Middle frontal gyrus (tissue), 1 donor: ENCODE measurements around the gene CATSPERZ.

Experiments
- DNase-seq: peaks from one replicate; pipeline ENCODE4 v3.0.0-alpha.2; 2015; ENCODE audit warnings: low spot score; ENCODE audit errors: extremely low spot score

The CATSPERZ gene

DNA sequence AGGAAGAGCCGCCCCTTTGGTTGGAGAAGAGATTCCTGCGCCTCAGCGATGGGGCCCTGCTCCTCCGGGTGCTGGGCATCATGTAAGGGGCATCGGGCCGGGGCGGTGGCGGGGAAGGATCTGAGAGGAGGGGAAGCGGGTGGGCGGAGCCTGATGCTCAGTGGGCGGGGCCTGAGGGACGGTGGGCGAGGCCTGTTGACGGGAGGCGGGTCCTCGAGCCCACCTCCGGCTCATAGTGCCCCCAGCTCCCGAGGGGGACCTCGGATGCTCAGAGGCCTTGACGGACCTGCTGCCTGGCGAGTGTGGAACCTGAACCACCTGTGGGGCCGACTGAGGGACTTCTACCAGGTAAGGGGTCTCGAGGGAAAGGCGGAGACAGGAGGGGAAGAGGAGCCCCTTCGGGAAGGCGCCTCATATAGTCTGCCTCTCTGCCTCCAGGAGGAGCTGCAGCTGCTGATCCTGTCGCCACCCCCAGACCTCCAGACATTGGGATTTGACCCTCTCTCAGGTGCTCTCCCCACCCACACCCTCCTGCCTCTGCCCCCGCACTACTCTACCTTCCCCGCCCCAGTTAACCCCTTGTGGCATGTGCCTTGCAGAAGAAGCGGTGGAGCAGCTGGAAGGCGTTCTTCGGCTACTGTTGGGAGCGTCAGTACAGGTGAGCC lies 40.6 kb downstream of the CATSPERZ start:
- no peak for DNase-seq

DNA sequence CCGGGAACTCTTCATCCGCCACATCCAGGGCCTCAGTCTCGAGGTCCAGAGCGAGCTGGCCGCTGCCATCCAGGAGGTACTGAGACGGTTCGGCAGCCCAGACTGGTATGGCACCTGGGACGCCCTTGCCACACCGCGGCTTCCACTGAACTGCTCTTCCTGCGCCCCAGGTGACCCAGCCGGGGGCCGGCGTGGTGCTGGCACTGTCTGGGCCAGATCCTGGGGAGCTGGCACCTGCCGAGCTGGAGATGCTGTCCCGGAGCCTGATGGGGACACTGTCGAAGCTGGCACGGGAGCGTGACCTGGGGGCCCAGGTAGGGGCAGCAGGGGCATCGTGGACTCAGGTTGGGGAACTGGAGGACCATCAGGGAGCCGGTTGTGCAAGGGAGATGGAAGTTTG lies 41.3 kb downstream of the CATSPERZ start:
- no peak for DNase-seq

DNA sequence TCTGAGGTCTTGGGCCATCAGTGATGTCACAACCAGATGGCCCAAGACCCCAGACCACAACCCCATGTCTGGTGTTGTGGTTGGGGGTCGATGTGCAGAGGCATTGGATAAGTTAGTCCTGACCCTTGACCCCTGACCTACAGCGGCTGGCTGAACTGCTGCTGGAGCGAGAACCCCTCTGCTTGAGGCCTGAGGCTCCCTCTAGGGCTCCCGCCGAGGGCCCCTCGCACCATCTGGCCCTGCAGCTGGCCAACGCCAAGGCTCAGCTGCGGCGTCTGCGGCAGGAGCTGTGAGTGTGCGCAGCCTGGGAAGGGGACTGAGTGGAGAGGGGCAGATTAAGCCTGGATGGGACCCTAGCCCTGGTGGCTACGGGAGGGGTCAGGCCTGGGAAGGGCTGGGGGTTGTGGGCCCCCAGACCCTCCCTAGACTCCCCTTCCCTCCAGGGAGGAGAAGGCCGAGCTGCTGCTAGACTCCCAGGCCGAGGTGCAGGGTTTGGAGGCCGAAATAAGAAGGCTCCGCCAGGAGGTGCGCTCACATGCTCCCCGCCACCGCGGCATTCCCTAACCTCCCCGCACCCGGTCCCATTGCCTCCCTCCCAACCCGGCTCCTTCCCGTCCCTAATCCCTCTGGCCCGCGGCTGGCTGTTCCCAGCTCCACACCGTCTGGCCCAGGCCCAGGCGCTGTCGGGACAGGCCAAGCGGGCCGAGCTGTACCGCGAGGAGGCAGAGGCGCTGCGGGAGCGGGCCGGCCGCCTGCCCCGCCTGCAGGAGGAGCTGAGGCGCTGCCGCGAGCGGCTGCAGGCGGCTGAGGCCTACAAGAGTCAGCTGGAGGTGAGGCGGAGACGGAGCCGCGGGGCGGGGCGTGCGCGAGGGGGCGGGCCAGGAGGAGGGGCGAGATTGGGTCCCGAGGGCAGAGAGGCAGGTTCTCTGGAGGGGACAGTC lies 42.0 kb downstream of the CATSPERZ start:
- DNase-seq: no peak

DNA sequence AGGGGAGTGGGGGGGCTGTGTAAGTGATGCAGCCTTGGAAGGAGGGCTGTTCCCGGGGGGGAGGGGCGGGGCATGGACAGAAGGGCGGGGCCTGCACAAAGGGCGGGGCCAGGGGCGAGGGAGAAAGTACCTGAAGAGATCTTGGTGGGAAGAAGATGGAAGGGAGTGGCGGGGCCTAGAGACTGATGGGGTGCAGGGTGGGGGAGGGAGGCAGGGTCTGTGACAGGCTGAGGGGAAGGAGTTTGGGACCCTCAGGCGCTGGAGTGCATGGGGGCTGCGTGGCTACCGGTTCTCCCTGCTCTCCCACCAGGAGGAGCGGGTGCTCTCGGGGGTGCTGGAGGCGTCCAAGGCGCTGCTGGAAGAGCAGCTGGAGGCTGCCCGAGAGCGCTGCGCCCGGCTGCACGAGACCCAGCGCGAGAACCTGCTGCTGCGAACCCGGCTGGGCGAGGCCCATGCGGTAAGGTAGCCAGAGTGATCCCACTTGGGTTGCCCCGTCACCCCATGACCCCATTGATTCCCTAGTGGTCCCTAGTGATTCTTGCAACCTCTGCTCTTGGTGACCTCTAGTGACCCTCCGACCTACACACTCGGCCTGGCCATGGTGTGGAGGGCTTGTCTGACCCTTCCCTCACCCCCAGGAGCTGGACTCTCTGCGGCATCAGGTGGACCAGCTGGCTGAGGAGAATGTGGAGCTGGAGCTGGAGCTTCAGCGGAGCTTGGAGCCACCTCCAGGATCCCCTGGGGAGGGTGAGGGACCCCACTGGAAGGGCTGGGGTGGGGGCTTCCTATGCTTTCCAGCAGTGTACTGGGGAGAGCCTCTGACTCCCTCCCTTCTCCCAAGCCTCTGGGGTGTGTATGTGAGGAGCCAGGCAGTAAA lies 42.9 kb downstream of the CATSPERZ start:
- no peak for DNase-seq

DNA sequence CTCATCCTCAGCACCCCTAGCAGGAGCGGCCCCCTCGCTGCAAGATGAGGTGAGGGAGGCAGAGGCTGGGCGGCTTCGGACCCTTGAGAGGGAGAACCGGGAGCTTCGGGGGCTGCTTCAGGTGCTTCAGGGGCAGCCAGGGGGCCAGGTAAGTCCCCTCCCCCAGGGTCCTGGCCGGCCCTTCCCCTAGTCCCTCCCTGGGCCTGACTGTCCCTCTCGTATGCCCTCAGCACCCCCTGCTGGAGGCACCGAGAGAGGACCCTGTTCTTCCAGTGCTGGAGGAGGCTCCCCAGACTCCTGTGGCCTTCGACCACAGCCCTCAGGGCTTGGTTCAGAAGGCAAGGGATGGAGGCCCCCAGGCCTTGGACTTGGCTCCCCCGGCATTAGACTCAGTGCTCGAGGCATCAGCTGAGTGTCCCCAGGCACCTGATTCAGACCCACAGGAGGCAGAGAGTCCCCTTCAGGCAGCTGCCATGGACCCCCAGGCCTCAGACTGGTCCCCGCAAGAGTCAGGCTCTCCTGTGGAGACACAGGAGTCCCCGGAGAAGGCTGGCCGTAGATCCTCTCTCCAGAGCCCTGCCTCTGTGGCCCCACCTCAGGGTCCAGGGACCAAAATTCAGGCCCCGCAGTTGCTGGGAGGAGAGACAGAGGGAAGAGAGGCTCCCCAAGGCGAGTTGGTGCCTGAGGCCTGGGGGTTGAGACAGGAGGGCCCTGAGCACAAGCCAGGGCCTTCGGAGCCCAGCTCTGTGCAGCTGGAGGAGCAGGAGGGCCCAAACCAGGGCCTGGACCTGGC lies 43.8 kb downstream of the CATSPERZ start:
- DNase-seq: no peak

DNA sequence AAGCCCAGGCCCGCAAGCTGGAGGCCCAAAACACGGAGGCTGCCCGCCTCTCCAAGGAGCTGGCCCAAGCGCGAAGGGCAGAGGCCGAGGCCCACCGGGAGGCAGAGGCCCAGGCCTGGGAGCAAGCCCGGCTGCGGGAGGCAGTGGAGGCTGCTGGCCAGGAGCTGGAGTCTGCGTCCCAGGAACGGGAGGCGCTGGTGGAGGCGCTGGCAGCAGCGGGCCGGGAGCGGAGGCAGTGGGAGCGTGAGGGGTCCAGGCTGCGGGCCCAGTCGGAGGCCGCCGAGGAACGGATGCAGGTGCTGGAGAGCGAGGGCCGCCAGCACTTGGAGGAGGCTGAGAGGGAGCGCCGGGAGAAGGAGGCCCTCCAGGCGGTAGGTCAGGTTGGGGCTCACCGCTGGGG lies 44.6 kb downstream of the CATSPERZ start:
- no peak for DNase-seq

DNA sequence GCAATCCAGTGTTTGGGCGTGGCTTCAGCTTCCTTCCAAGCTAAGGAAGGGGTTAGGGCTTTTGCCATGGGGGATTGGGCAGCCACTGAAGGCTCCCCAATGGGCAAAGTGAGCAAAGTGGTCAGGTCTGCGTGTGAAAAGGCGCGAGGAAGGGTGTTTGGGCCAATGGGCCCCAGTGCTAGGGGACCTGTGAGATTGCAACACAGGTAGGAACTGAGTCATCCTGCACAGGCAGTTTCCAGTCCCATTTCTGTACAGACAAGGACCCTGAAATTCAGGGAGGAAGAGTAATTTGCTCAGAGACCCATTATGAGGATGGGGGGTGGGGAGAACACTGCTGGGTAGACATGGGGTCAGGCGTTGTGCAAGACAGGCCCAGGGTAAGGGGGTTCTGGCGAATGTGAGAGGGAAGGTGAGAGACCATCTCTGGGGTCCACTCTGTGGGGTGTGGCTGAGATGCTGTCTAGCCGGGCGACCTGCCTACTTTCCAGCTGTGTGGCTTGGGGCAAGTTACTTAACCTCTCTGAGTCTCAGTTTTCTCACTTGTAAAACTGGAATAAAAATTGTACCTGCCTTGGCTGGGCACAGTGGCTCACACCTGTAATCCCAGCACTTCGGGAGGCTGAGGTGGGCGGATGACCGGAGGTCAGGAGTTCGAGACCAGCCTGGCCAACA lies 47.2 kb downstream of the CATSPERZ start:
- DNase-seq: no peak

DNA sequence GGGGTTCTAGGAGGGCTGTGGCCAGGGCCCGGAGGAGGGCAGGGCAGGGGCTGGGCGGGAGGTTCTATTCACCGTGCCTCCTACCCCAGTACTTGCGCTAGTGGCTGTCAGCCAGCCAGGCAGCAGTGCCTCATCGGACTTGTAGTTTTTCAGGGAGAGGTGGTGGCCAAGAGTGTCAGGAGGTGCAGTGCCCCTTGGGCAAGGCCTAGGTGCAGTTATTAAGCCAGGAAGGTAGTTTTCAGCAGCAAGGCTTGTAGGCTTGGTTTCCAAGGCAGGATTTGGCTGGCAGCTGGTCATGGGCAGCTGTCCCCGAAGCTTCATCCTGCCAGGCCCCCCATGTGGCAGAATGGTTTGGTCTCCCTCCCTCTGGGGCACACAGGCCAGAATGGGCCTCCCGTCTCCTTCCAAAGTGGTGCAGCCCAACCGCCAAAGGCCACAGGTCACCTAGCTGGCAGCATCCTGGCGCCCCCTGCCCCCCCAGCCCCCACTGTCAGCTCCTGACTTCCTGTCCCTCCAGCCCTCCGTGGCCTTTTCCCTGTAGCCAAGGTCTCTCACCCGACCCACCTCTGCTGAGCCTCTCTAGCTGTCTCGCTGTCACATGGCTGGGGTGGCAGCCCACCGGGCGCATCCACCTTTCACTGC lies 48.3 kb downstream of the CATSPERZ start:
- DNase-seq: no peak

DNA sequence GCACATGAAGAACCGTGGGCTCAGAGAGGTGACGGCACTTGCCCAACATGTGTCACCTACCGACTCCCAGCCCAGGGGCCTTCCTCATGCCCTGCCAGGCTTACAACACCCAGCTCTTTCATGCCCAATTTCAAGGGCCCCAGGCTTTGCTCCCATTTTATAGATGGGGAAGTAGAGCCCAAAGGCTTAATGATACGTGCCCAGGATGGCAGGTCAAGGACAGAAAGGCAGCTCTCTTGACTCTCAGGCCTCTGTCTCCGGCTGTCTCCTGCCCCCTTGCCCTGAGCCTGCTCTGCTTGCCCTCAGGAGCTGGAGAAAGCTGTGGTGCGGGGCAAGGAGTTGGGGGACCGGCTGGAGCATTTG lies 48.8 kb downstream of the CATSPERZ start:
- DNase-seq: no peak

DNA sequence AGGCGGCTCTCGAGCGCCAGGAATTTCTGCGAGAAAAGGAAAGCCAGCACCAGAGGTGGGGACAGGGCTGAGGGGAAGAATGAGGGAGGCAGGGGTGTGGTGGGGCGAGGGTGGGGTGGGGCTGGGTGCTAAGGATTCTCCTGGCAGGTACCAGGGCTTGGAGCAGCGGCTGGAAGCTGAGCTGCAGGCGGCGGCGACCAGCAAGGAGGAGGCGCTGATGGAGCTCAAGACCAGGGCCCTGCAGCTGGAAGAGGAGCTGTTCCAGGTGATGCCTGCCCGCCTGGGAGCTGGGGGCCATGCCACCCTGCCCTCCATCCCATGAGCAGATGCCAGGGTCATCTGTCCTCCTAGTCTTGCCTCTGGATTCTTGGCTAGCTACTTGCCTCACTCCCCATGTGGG lies 49.2 kb downstream of the CATSPERZ start:
- DNase-seq: no peak

DNA sequence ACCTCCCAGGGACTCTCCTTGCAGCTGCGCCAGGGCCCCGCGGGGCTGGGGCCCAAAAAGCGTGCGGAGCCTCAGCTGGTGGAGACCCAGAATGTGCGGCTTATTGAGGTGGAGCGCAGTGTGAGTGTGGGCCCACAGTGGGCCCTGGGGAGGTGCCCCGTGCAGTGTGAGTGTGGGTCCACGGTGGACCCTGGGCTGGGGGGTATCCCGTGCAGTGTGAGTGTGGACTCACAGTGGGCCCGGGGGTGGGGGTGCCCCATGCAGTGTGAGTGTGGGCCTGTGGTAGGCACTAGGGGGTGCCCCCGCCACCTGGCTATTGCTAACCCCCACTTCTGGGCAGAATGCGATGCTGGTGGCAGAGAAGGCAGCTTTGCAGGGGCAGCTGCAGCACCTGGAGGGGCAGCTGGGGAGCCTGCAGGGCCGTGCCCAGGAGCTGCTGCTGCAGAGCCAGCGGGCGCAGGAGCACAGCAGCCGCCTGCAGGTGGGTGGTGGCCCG lies 51.0 kb downstream of the CATSPERZ start:
- DNase-seq: no peak

DNA sequence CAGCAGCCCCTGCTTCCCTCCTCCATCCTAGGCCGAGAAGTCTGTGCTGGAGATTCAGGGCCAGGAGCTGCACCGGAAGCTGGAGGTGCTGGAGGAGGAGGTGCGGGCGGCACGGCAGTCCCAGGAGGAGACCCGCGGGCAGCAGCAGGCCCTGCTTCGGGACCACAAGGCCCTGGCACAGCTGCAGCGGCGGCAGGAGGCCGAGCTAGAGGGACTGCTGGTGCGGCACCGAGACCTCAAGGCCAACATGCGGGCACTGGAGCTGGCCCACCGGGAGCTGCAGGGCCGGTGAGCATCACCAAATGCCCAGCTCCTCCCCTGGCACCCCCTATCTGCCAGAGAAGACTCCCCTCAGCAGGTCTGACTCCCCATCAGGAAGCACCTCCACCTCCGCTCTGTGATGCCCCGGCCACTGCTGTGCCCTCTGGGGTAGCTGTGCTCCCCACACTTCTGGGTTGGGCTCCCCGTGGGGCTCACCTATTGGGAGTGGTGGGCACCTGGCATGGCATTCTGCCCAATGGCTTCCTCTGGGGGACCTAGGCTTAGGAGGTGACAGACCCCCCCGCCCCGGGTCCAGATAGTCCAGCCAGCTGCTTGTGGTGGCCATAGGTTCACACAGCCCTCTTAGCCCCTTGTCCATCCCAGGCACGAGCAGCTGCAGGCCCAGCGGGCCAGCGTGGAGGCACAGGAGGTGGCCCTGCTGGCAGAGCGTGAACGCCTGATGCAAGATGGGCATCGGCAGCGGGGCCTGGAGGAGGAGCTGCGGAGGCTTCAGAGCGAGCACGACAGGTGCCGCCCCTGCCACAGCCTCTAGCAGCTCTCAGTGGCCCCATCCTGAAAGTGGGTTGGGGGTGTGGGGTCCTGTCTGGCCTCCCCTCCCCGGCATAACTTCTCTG lies 52.2 kb downstream of the CATSPERZ start:
- no peak for DNase-seq

DNA sequence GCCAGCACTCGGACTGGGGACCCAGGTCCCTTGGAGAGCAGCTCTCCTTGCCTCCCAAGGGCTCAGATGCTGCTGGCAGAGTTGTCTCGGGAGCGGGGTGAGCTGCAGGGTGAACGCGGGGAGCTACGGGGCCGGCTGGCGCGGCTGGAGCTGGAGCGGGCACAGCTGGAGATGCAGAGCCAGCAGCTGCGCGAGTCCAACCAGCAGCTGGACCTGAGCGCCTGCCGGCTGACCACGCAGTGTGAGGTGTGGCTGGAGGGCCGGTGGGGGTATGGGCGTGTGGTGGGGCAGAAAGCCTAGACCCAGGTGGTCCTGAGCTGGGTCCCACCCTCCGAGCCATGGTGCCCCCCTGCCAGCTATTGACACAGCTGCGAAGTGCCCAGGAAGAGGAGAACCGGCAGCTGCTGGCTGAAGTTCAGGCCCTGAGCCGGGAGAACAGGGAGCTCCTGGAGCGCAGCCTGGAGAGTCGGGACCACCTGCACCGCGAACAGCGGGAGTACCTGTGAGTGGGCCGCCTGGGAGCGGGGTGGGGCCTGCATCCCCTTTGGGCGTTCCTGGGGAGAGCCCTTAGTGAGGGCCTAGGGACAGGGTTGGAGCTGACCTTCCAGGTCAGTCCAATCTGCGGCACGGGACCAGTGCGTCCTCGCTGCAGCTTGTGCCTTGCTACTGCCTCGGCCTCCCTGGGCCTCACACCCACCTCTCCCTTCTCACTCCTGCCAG lies 53.0 kb downstream of the CATSPERZ start:
- no peak for DNase-seq

DNA sequence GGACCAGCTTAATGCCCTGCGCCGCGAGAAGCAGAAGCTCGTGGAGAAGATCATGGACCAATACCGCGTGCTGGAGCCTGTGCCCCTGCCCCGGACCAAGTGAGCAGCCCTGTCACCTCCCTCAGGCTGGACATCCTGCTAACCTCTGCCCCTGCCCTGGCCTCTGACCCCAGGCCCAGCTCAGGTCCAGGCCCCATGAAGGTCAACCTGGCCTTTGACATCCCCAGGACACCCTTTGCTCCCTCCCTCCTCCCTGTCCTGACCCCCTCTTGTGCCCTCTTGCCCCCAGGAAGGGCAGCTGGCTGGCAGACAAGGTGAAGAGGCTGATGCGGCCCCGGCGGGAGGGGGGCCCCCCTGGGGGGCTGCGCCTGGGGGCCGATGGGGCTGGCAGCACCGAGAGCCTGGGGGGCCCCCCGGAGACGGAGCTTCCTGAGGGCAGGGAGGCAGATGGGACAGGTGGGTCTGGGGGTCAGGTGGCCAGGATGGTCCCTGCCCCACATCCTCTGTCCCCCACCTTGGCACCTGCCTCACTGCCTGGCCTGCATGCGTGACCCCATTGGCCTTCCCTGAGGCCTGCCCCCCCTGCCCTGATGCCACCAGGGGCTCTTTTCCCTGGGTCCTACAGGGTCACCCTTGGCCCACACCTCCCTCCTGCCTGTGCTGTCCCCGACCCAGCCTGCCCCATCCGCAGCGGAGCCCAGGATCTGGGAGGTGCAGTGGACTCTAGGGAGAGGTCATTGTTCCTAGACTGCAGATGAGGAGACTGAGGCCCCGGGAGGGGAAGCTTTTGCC lies 53.8 kb downstream of the CATSPERZ start:
- no peak for DNase-seq
